ENCODE results near the gene MET.

Gene MET

DNA sequence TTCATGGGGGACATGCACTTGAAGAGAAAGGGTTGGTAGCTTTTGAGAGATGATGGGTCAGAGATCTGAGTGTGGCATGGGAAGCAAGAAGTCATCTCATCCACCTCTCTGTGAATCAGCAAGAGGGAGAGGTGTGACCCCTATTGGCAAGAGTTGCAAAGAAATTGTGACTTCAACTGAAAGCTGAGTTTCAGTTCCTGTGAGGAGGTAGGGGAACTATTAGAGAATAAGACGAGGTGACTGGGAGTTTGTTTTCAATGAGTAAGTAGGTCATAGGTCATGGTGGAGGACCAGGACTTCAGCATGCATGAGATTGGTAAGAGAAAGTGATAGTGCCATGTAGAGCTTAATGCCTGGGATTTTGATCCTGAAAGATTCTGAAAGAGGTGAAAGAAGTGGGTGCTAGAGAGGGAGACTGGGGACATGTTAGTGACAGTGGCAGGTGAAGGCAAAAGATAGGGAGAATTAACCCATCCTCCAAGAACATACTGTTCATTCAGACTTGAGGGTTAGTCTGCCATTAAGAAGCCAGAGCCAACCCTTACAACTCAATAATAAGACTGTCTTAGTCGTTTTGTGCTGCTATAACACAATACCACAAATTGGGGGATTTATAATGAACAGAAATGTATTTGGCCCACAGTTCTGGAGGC, 114.9 kb downstream of the MET start:
- DNase-seq = no peak

DNA sequence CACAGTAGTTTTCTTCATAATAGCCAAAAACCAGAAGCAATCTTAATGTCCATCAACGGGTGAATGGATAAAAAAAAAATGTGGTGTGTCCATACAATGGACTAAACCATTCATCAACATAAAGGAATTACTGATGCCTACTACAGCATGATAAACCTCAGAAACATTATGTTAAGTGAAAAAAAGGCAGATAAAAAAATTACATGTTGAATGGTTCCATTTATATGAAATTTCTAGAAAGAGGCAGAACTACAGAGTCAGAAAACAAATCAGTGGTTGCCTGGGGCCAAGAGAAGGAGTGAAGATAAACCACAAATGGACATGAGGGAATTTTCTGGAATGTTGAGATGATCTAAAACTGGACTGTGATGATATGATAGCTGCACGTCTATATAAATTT, 115.9 kb downstream of the MET start:
- DNase-seq = no peak

DNA sequence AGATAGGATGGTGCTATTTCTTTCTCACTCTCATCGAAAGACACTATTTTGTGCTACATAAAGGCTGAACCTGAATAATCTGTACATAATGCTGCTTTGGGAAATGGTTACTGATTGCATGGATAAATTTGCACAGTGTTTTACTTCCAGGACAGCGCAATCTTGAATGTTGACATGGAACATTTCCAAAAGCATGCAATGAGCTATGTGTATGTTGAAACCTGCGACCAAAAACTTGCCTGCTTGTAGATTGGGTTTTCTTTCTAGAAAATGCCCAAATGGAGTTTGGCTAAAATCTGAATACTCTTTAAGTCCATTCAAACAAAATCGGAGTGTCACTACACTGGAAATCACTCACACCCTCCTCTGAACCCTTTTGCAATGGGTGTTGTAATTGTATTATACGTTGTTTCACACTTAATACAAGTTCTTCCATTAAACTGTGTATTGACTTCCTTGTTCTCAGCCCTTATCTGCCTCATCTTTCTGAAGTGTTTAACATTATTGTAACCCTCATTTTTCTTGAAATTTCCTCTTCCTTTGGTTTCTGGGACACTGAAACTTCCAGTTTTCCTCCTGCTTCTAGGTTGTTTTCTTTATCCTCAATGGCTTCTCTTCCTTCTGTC, 116.7 kb downstream of the MET start:
- DNase-seq = no peak

- no peak for DNase-seq
Observed at GRCh38 chr7:116790025-116790424, 118.0 kb downstream of the MET start.

- DNase-seq = no peak
Observed at GRCh38 chr7:116792813-116793212, 120.8 kb downstream of the MET start.

DNA sequence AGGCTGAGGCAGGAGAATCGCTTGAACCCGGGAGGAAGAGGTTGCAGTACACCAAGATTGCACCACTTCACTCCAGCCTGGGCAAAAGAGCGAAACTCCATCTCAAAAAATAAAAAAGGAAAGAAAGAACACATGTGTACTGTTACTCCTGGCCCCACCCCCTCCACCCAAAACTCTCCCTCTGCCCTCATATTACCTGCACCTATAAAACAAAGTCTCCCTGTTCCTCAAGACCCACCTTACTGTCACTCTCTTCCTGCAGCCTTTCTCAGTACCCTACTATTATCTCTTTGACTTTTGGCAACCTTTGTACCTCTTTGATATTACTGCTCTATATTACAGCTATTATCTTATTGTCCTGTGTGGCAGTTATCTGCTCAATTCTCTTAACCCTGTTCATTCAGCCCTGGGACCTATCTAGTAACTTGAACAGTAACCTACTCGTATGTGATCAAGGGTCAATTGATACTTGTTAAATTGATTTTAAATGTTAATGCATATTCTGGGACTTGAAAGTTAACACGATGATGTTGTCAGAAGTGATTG, 121.9 kb downstream of the MET start:
- no peak for DNase-seq

DNA sequence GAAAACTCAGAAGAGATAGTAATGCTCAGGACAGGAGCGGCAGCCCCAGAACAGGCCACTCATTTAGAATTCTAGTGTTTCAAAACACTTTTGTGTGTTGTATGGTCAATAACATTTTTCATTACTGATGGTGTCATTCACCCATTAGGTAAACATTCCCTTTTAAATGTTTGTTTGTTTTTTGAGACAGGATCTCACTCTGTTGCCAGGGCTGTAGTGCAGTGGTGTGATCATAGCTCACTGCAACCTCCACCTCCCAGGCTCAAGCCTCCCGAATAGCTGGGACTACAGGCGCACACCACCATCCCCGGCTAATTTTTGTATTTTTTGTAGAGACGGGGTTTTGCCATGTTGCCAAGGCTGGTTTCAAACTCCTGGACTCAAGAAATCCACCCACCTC, 124.5 kb downstream of the MET start:
- no peak for DNase-seq

GRCh38 chr7:116797612-116798011, 125.6 kb downstream of the MET start:
- no peak for DNase-seq

DNA sequence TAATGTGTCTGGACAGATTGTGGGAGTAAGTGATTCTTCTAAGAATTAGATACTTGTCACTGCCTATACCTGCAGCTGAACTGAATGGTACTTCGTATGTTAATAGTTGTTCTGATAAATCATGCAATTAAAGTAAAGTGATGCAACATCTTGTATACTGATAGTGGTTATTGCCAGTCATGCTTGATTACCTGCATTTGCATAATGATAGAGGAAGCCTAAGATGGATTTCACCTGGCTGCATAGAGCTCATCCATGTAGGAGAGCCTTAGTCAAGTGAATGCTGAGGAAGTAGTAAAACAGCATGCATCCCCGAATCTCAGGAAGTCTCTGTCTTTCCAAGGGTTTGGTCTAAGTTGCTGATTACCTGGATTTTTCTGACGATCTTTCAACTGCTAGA, 126.2 kb downstream of the MET start:
- DNase-seq = no peak

- DNase-seq = no peak
Observed at GRCh38 chr7:116799916-116800315, 127.9 kb downstream of the MET start.

- DNase-seq = no peak
Observed at GRCh38 chr7:116800594-116800993, 128.6 kb downstream of the MET start.

- DNase-seq = no peak
Observed at GRCh38 chr7:116801092-116801710, 129.2 kb downstream of the MET start.

GRCh38 chr7:116802144-116802745, 130.2 kb downstream of the MET start:
- DNase-seq = no peak

GRCh38 chr7:116802746-116803152, 130.8 kb downstream of the MET start:
- DNase-seq = peak in 1 of 2 donors; percentile 7

DNA sequence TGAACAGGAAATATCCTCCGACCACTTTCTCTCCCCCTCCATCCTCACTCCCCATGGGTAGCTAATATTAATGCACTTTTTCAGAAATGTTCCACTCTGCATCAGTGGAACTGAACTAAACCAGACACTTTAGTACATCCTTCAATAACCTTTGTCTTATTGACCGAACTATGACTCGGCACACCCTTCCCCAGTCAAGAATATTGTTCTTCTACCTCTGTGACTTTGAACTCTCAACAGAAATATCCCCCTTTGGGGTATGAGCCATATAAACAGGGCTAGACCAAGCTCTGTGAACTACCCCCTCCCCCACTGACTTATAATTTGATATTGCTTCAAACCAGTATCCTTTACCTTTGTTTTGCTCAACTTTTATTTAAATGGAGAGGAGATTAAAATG, 132.5 kb downstream of the MET start:
- DNase-seq = no peak

DNA sequence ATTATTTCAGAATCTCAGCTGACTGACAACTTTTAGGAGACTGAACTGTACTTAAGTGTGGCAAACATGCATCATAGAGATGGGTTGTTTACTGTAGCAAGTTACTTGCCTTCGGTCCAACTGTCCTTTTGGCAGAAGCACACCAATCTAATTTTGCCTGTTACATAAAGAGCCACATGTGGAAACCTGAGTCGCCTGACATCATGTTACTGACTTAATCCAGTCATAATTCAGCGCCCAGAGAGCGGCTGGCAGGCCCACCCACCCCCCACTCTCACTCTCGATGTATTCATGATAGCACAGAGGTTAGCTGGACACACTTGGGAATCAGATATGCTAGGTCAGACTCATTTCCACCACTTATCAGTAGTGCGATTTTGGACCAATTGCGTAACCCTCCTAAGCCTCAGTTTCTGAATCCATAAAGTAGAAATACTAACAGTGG, 133.1 kb downstream of the MET start:
- no peak for DNase-seq

DNA sequence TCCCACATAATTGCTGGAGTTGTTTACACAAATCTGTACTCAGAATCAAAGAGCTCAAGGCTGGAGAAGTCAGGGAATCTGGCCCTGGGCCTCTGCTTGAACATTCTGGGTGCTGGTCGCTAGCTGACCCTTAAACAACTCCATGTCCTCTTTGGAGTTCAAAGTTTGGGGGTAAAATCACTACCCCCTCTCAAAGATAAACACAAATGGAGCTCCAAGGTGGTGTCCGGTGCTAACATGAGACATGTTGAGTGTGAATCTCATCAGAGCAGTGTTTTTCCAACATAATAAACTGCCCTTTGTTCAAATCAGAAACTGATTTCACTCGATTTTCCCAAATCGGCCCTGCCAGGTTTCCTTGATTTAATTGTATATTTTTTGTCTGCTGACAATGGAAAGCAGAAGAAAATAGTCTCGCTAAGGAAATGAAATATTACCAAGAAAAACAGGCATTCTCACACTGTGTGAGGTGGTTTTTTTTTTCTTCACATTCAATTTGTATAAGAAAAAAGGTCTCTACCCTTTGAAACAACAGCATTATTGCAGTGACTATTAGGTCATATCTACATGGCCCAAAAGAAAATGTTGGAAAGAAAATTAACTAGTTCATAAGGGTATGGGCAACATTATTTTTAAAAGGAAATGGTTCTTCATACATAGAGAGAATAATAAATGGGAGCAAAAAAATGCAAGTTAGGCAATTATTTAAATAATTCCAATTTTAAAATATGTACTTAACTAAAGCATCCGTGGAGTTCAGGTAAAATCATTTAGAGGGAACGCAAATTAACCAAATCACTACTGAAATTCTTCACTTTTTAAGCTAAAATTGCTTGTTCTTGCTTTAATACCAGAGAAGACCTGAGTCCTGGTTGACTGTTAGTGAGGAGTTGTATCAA, 134.3 kb downstream of the MET start:
- no peak for DNase-seq

DNA sequence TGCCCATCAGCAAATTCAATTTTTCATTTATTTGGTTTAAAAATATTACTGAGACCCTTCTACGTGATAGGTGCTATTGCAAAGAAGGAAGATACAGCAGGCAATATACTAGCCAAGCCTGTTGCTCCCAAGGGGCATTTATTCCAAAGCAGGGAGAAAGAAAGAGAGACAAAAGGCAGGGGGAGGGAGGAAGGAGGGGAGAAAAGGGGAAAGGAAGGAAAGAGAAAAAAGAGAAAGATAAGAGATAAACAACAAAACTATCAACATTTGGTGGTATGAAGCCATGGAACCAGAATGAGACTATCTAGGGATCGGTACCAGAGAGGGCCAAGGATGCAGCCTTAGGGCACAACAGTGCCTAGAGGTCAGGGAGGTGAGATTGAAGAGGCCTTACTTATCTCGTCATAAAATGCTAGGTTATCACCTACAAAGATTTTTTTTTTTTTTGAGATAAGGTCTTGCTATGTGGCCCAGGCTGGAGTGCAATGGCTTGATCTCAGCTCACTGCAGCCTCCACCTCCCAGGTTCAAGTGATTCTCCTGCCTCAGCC, 135.1 kb downstream of the MET start:
- no peak for DNase-seq

- no peak for DNase-seq
Observed at GRCh38 chr7:116809636-116810266, 137.8 kb downstream of the MET start.

GRCh38 chr7:116810267-116811116, 138.5 kb downstream of the MET start:
- DNase-seq = no peak

GRCh38 chr7:116811768-116812167, 139.8 kb downstream of the MET start:
- no peak for DNase-seq

All from activated CD4-positive, alpha-beta T cell treated with anti-CD3 and anti-CD28 coated beads for 4 hours (primary cell).